ENCODE results near the gene PELI2.

PELI2 gene

DNA sequence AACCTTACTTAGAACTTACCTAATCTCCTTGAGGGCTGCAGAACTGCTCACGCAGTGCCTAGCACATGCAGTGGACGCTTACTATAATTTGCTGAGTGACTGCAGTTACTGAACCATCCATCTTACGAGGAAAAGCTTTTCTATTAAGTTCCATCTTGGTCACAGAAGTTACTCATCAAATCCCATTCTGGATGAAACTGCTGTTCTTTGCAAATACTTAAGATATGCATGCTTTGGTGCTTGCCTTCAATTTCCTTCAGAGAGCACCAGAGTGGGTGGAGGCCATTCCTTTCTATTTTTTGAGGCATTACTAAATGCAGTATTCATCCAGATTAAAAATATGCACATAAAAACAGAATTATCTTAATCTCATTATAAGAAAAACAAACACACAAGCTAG is 17.7 kb upstream of the PELI2 start:
- no peaks in the 10 kb centered on the region for H4K20me1 ChIP-seq (ENCODE audit: insufficient read depth)
- no peaks in the 10 kb centered on the region for H3K36me3 ChIP-seq (ENCODE audit: insufficient read depth)
- H2AFZ ChIP-seq (ENCODE audit: low read depth): no peak overlapping the region
- no peaks in the 10 kb centered on the region for H3K27me3 ChIP-seq (ENCODE audit: insufficient read depth, low read depth)
- no peaks in the 10 kb centered on the region for H3K4me1 ChIP-seq (ENCODE audit: low read depth, poor library complexity, severe bottlenecking)
- H3K79me2 ChIP-seq (ENCODE audit: insufficient read depth, low read depth): no peaks in the 10 kb centered on the region
- TF ChIP-seq, protein P1, sequence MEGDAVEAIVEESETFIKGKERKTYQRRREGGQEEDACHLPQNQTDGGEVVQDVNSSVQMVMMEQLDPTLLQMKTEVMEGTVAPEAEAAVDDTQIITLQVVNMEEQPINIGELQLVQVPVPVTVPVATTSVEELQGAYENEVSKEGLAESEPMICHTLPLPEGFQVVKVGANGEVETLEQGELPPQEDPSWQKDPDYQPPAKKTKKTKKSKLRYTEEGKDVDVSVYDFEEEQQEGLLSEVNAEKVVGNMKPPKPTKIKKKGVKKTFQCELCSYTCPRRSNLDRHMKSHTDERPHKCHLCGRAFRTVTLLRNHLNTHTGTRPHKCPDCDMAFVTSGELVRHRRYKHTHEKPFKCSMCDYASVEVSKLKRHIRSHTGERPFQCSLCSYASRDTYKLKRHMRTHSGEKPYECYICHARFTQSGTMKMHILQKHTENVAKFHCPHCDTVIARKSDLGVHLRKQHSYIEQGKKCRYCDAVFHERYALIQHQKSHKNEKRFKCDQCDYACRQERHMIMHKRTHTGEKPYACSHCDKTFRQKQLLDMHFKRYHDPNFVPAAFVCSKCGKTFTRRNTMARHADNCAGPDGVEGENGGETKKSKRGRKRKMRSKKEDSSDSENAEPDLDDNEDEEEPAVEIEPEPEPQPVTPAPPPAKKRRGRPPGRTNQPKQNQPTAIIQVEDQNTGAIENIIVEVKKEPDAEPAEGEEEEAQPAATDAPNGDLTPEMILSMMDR (conservative IDR thresholded peaks at IDR 0.05; ENCODE audit: low read depth, low read length): no peak
- H3K4me2 ChIP-seq: no peak overlapping the region
- H3K9ac ChIP-seq: no peak overlapping the region
- no peak overlapping the region for H3K4me3 ChIP-seq (IDR thresholded peaks at IDR 0.05; ENCODE audit: insufficient read depth, low read depth, low read length)
- no peak overlapping the region for H3K27ac ChIP-seq

DNA sequence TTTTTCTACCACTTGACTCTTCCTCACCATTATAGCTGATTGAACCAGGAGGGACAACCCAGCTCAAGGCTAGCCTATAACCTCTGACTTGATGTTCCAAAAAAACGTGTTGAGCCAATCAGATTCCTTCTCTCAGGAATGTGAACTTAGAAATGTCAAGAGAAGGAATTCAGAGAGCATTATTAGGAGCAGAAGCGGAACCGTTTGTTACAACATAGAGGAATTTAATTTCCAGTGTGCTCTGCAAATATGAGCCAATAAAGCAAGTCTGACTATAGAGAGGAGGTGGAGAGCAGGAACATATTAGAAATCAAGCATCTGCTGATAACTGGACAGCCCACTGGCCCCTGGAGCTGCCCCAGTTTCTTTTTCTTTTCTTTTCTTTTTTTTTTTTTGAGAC is 15.3 kb upstream of the PELI2 start:
- Histone ChIP-seq H3K36me3 (ENCODE audit: insufficient read depth) (no peaks in the 10 kb centered on the region), H3K4me1 (ENCODE audit: low read depth, poor library complexity, severe bottlenecking) (no peaks in the 10 kb centered on the region), H3K79me2 (ENCODE audit: insufficient read depth, low read depth) (no peaks in the 10 kb centered on the region), H3K27me3 (ENCODE audit: insufficient read depth, low read depth) (no peaks in the 10 kb centered on the region), H3K4me2 (no peak overlapping the region), H2AFZ (ENCODE audit: low read depth) (no peak overlapping the region), H4K20me1 (ENCODE audit: insufficient read depth) (no peaks in the 10 kb centered on the region), H3K4me3 (IDR thresholded peaks at IDR 0.05; ENCODE audit: insufficient read depth, low read depth, low read length) (no peak overlapping the region), H3K9ac (no peak overlapping the region), H3K27ac (no peak overlapping the region)
- TF ChIP-seq, protein P1 (conservative IDR thresholded peaks at IDR 0.05; ENCODE audit: low read depth, low read length): no peak

DNA sequence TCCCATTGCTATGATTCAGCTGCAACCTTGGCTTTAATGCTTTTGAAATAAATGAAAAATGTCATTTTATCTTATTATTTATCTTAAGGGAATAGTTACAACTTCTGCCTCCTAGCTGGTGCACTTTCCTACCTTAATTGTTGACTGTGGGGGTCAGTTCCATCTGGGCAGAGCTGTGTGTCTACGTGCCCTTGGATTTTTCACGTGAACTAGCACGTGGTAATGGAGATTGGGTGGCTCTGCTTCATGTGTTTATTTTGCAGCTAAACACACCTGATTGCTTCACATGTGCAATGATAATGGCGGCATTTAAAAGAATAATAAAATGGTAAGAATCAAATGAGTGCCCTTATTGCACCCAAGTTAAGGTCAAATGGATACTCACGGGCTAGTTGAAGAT is 10.6 kb upstream of the PELI2 start:
- Histone ChIP-seq H2AFZ (ENCODE audit: low read depth) (no peak overlapping the region), H3K79me2 (ENCODE audit: insufficient read depth, low read depth) (no peaks in the 10 kb centered on the region), H3K4me2 (no peak overlapping the region), H3K4me1 (ENCODE audit: low read depth, poor library complexity, severe bottlenecking) (no peaks in the 10 kb centered on the region), H3K27me3 (ENCODE audit: insufficient read depth, low read depth) (no peaks in the 10 kb centered on the region), H3K9ac (no peak overlapping the region), H4K20me1 (ENCODE audit: insufficient read depth) (no peaks in the 10 kb centered on the region), H3K4me3 (IDR thresholded peaks at IDR 0.05; ENCODE audit: insufficient read depth, low read depth, low read length) (no peak overlapping the region), H3K36me3 (ENCODE audit: insufficient read depth) (no peaks in the 10 kb centered on the region), H3K27ac (no peak overlapping the region)
- TF ChIP-seq, protein P1 (conservative IDR thresholded peaks at IDR 0.05; ENCODE audit: low read depth, low read length): no peak

DNA sequence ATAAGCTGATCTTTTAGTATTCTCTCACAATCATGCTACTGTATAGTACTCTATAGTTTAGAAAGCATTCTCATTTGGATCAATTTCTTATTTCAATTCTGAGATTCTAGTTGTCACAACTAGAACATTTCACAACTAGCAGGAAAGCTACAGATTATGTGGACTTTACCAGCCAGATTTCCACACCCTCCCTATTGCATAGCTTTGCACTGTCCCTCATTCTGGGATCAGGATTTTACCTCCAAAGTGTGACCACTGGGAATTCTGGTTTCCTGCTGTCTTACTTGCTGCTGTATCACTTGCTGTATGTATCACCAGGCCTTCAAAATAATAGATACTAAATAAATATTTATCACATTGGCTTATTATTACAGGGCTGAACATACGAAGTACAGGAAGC is 10.2 kb upstream of the PELI2 start:
- no peaks in the 10 kb centered on the region for H3K27me3 ChIP-seq (ENCODE audit: insufficient read depth, low read depth)
- no peaks in the 10 kb centered on the region for H4K20me1 ChIP-seq (ENCODE audit: insufficient read depth)
- no peak overlapping the region for H3K4me2 ChIP-seq
- no peak overlapping the region for H2AFZ ChIP-seq (ENCODE audit: low read depth)
- no peaks in the 10 kb centered on the region for H3K79me2 ChIP-seq (ENCODE audit: insufficient read depth, low read depth)
- no peak overlapping the region for H3K27ac ChIP-seq
- H3K4me1 ChIP-seq (ENCODE audit: low read depth, poor library complexity, severe bottlenecking): no peaks in the 10 kb centered on the region
- no peak overlapping the region for H3K9ac ChIP-seq
- no peaks in the 10 kb centered on the region for H3K36me3 ChIP-seq (ENCODE audit: insufficient read depth)
- TF ChIP-seq, protein P1 (conservative IDR thresholded peaks at IDR 0.05; ENCODE audit: low read depth, low read length): no peak
- no peak overlapping the region for H3K4me3 ChIP-seq (IDR thresholded peaks at IDR 0.05; ENCODE audit: insufficient read depth, low read depth, low read length)

DNA sequence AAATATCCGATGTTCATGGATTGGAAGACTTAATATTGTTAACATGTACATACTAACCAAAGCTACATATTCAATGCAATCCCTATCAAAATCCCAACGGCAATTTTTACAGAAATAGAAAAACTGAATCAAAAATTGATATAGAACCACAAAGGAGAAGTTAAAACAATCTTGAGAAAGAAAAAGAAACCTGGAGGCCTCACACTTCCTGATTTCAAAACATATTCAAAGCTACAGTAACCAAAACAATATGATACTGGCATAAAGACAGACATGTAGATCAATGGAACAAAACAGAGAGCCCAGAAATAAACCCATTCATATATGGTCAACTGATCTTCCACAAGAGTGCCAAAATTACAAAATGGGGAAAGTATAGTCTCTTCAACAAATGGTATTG is 5.4 kb upstream of the PELI2 start:
- Histone ChIP-seq H3K27ac (no peak overlapping the region), H3K4me3 (IDR thresholded peaks at IDR 0.05; ENCODE audit: insufficient read depth, low read depth, low read length) (no peak overlapping the region), H3K36me3 (ENCODE audit: insufficient read depth) (no peaks in the 10 kb centered on the region), H3K4me1 (ENCODE audit: low read depth, poor library complexity, severe bottlenecking) (no peaks in the 10 kb centered on the region), H3K79me2 (ENCODE audit: insufficient read depth, low read depth) (no peaks in the 10 kb centered on the region), H2AFZ (ENCODE audit: low read depth) (no peak overlapping the region), H4K20me1 (ENCODE audit: insufficient read depth) (no peaks in the 10 kb centered on the region), H3K27me3 (ENCODE audit: insufficient read depth, low read depth) (no peaks in the 10 kb centered on the region), H3K4me2 (no peak overlapping the region), H3K9ac (no peak overlapping the region)
- TF ChIP-seq, protein P1 (conservative IDR thresholded peaks at IDR 0.05; ENCODE audit: low read depth, low read length): no peak
